ENCODE measurements around the gene PPP2R5C. TPM values are rescaled to one million over a fixed set of nuclear protein-coding genes. Genes with fewer than 3 reads are reported as not detected.

Gene PPP2R5C
- total RNA-seq, 1 experiment from 2014 or later = 301 TPM

- Histone ChIP-seq H3K9me3 (ENCODE audit: low read length) (no peaks in the 10 kb centered on the region), H3K9me2 (replicated peaks; ENCODE audit: insufficient read depth, low read length) (no peaks in the 10 kb centered on the region), H4K20me1 (ENCODE audit: insufficient read depth, low read depth, low read length) (no peaks in the 10 kb centered on the region), H3K27ac (ENCODE audit: low read length) (peak overlapping the region; percentile 94), H3K27me3 (ENCODE audit: low read length) (no peaks in the 10 kb centered on the region), H3K79me2 (ENCODE audit: low read length) (no peaks in the 10 kb centered on the region), H2AFZ (ENCODE audit: low read length) (no peak overlapping the region), H3K4me3 (ENCODE audit: low read length) (peak overlapping the region; percentile 57; the same call in 1 of the 2 replicates), H3K9ac (ENCODE audit: low read length) (peak overlapping the region; percentile 65), H3K36me3 (ENCODE audit: insufficient read depth, low read length) (peaks cover 12% of the 10 kb centered on the region; the same call in 1 of the 2 replicates), H3K4me1 (ENCODE audit: low read length) (peaks cover 41% of the 10 kb centered on the region), H3K4me2 (ENCODE audit: low read depth, low read length, poor library complexity, severe bottlenecking) (peak overlapping the region; percentile 78)
- DNase-seq = no peak
Measured at GRCh38 chr14:101916816-101917412, 155.4 kb downstream of the PPP2R5C start.

GRCh38 chr14:101917413-101918017 lies 156.0 kb downstream of the PPP2R5C start:
- Histone ChIP-seq H3K27ac (ENCODE audit: low read length) (peak overlapping the region; percentile 94), H3K27me3 (ENCODE audit: low read length) (no peaks in the 10 kb centered on the region), H3K36me3 (ENCODE audit: insufficient read depth, low read length) (peaks cover 12% of the 10 kb centered on the region; the same call in 1 of the 2 replicates), H3K9me2 (replicated peaks; ENCODE audit: insufficient read depth, low read length) (no peaks in the 10 kb centered on the region), H4K20me1 (ENCODE audit: insufficient read depth, low read depth, low read length) (no peaks in the 10 kb centered on the region), H3K4me2 (ENCODE audit: low read depth, low read length, poor library complexity, severe bottlenecking) (peak overlapping the region; percentile 78), H3K79me2 (ENCODE audit: low read length) (no peaks in the 10 kb centered on the region), H2AFZ (ENCODE audit: low read length) (peak overlapping the region; percentile 3; the same call in 1 of the 2 replicates), H3K4me3 (ENCODE audit: low read length) (peak overlapping the region; percentile 57), H3K4me1 (ENCODE audit: low read length) (peaks cover 41% of the 10 kb centered on the region), H3K9ac (ENCODE audit: low read length) (peak overlapping the region; percentile 65), H3K9me3 (ENCODE audit: low read length) (no peaks in the 10 kb centered on the region)
- DNase-seq = peak; percentile 92

- Histone ChIP-seq H3K4me2 (ENCODE audit: low read depth, low read length, poor library complexity, severe bottlenecking) (peak overlapping the region; percentile 78), H3K9ac (ENCODE audit: low read length) (peak overlapping the region; percentile 65), H3K9me3 (ENCODE audit: low read length) (no peaks in the 10 kb centered on the region), H2AFZ (ENCODE audit: low read length) (peak overlapping the region; percentile 3; the same call in 1 of the 2 replicates), H3K27me3 (ENCODE audit: low read length) (no peaks in the 10 kb centered on the region), H3K36me3 (ENCODE audit: insufficient read depth, low read length) (peaks cover 12% of the 10 kb centered on the region; the same call in 1 of the 2 replicates), H3K27ac (ENCODE audit: low read length) (peak overlapping the region; percentile 94), H3K9me2 (replicated peaks; ENCODE audit: insufficient read depth, low read length) (no peaks in the 10 kb centered on the region), H3K4me3 (ENCODE audit: low read length) (peak overlapping the region; percentile 57), H4K20me1 (ENCODE audit: insufficient read depth, low read depth, low read length) (no peaks in the 10 kb centered on the region), H3K79me2 (ENCODE audit: low read length) (no peaks in the 10 kb centered on the region), H3K4me1 (ENCODE audit: low read length) (peaks cover 41% of the 10 kb centered on the region)
- no peak for DNase-seq
Measured at GRCh38 chr14:101918065-101918989, 156.8 kb downstream of the PPP2R5C start.

- Histone ChIP-seq H3K9me3 (ENCODE audit: low read length) (no peaks in the 10 kb centered on the region), H3K4me1 (ENCODE audit: low read length) (peaks cover 35% of the 10 kb centered on the region), H4K20me1 (ENCODE audit: insufficient read depth, low read depth, low read length) (no peaks in the 10 kb centered on the region), H3K27ac (ENCODE audit: low read length) (peak overlapping the region; percentile 18), H3K9me2 (replicated peaks; ENCODE audit: insufficient read depth, low read length) (no peaks in the 10 kb centered on the region), H3K4me3 (ENCODE audit: low read length) (no peak overlapping the region), H3K36me3 (ENCODE audit: insufficient read depth, low read length) (peaks cover 4% of the 10 kb centered on the region; the same call in 1 of the 2 replicates), H3K79me2 (ENCODE audit: low read length) (no peaks in the 10 kb centered on the region), H3K27me3 (ENCODE audit: low read length) (no peaks in the 10 kb centered on the region), H2AFZ (ENCODE audit: low read length) (no peak overlapping the region), H3K4me2 (ENCODE audit: low read depth, low read length, poor library complexity, severe bottlenecking) (no peak overlapping the region), H3K9ac (ENCODE audit: low read length) (no peak overlapping the region)
- no peak for DNase-seq
Measured at GRCh38 chr14:101920271-101920670, 158.8 kb downstream of the PPP2R5C start.

GRCh38 chr14:101922866-101923265 lies 161.4 kb downstream of the PPP2R5C start:
- Histone ChIP-seq H4K20me1 (ENCODE audit: insufficient read depth, low read depth, low read length) (no peaks in the 10 kb centered on the region), H3K9ac (ENCODE audit: low read length) (no peak overlapping the region), H3K27ac (ENCODE audit: low read length) (peak overlapping the region; percentile 7; the same call in 1 of the 2 replicates), H3K4me1 (ENCODE audit: low read length) (peaks cover 9% of the 10 kb centered on the region), H3K4me2 (ENCODE audit: low read depth, low read length, poor library complexity, severe bottlenecking) (no peak overlapping the region), H3K36me3 (ENCODE audit: insufficient read depth, low read length) (peaks cover 12% of the 10 kb centered on the region; the same call in 1 of the 2 replicates), H3K27me3 (ENCODE audit: low read length) (no peaks in the 10 kb centered on the region), H3K9me3 (ENCODE audit: low read length) (no peaks in the 10 kb centered on the region), H3K9me2 (replicated peaks; ENCODE audit: insufficient read depth, low read length) (no peaks in the 10 kb centered on the region), H3K4me3 (ENCODE audit: low read length) (no peak overlapping the region), H2AFZ (ENCODE audit: low read length) (no peak overlapping the region), H3K79me2 (ENCODE audit: low read length) (no peaks in the 10 kb centered on the region)
- no peak for DNase-seq

GRCh38 chr14:101925152-101925551 lies 163.6 kb downstream of the PPP2R5C start:
- Histone ChIP-seq H3K79me2 (ENCODE audit: low read length) (no peaks in the 10 kb centered on the region), H3K9me2 (replicated peaks; ENCODE audit: insufficient read depth, low read length) (no peaks in the 10 kb centered on the region), H3K4me3 (ENCODE audit: low read length) (no peak overlapping the region), H3K4me2 (ENCODE audit: low read depth, low read length, poor library complexity, severe bottlenecking) (no peak overlapping the region), H3K9me3 (ENCODE audit: low read length) (no peaks in the 10 kb centered on the region), H3K27ac (ENCODE audit: low read length) (no peak overlapping the region), H4K20me1 (ENCODE audit: insufficient read depth, low read depth, low read length) (no peaks in the 10 kb centered on the region), H2AFZ (ENCODE audit: low read length) (no peak overlapping the region), H3K9ac (ENCODE audit: low read length) (no peak overlapping the region), H3K27me3 (ENCODE audit: low read length) (no peaks in the 10 kb centered on the region), H3K4me1 (ENCODE audit: low read length) (no peaks in the 10 kb centered on the region), H3K36me3 (ENCODE audit: insufficient read depth, low read length) (peaks cover 17% of the 10 kb centered on the region; the same call in 1 of the 2 replicates)
- DNase-seq = no peak

GRCh38 chr14:101926085-101926484 lies 164.6 kb downstream of the PPP2R5C start:
- Histone ChIP-seq H3K4me1 (ENCODE audit: low read length) (no peaks in the 10 kb centered on the region; the same call in 1 of the 2 replicates), H2AFZ (ENCODE audit: low read length) (no peak overlapping the region), H3K27me3 (ENCODE audit: low read length) (no peaks in the 10 kb centered on the region), H3K4me2 (ENCODE audit: low read depth, low read length, poor library complexity, severe bottlenecking) (no peak overlapping the region), H3K36me3 (ENCODE audit: insufficient read depth, low read length) (peaks cover 14% of the 10 kb centered on the region; the same call in 1 of the 2 replicates), H3K4me3 (ENCODE audit: low read length) (no peak overlapping the region), H3K9ac (ENCODE audit: low read length) (no peak overlapping the region), H3K79me2 (ENCODE audit: low read length) (no peaks in the 10 kb centered on the region), H3K27ac (ENCODE audit: low read length) (no peak overlapping the region), H3K9me3 (ENCODE audit: low read length) (no peaks in the 10 kb centered on the region), H3K9me2 (replicated peaks; ENCODE audit: insufficient read depth, low read length) (no peaks in the 10 kb centered on the region), H4K20me1 (ENCODE audit: insufficient read depth, low read depth, low read length) (no peaks in the 10 kb centered on the region)
- no peak for DNase-seq
